IMR-90 (cell line): ENCODE results near the gene LHPP. TPM values are rescaled to one million over a fixed set of nuclear protein-coding genes. Genes with fewer than 3 reads are reported as not detected.

Source experiments
- ATAC-seq: fragments of 200-7000 bp; cut with Tn5 transposase; 2 replicates; pipeline ENCODE4 v1.9.1; 2020; ENCODE audit warnings: low read depth, mild to moderate bottlenecking, moderate library complexity
- BruUV-seq: library from RNA; stranded (reverse); fragments of 400-500 nt; replicated peaks from 2 replicates; lab custom pipeline; 2021; lab: Mats Ljungman, UMichigan
- CTCF ChIA-PET: fragments of 300-600 bp; formaldehyde crosslinking; extraction: SDS; loops from one replicate; lab custom pipeline; 2021; ENCODE audit warnings: antibody characterized with exemption; lab: Yijun Ruan, JAX
- POLR2A ChIA-PET: fragments of 300-600 bp; sonication (Branson Sonifier 250); formaldehyde crosslinking; loops from one replicate; lab custom pipeline; 2022; ENCODE audit warnings: antibody characterized with exemption; ENCODE audit not compliant: unreplicated experiment; lab: Charles Lee
- DNase-seq: peaks from one replicate; pipeline ENCODE4 v3.0.0; 2013
- H2AFZ ChIP-seq: replicated peaks from 2 replicates; pipeline ENCODE3; 2013; ENCODE audit warnings: low read length, mild to moderate bottlenecking; ENCODE audit not compliant: poor library complexity
- H2AK5ac ChIP-seq: 2 replicates; pipeline ENCODE4 v1.6.1; 2013; ENCODE audit warnings: low read depth, low read length, inconsistent platforms
- H2AK9ac ChIP-seq: replicated peaks from 2 replicates; pipeline ENCODE3; 2013; ENCODE audit warnings: mild to moderate bottlenecking, low read depth, low read length, moderate library complexity; ENCODE audit not compliant: poor library complexity
- H2BK120ac ChIP-seq: 2 replicates; pipeline ENCODE4 v1.6.1; 2013; ENCODE audit warnings: low read depth, low read length, inconsistent platforms
- H2BK15ac ChIP-seq: 3 replicates; pipeline ENCODE4 v1.6.1; 2013; ENCODE audit warnings: low read depth, low read length, inconsistent platforms
- H2BK20ac ChIP-seq: 2 replicates; pipeline ENCODE4 v1.6.1; 2013; ENCODE audit warnings: low read depth, mild to moderate bottlenecking, inconsistent platforms, low read length, moderate library complexity
- H2BK5ac ChIP-seq: 2 replicates; pipeline ENCODE4 v1.6.1; 2013; ENCODE audit warnings: mild to moderate bottlenecking, low read depth, low read length, inconsistent platforms; ENCODE audit not compliant: poor library complexity, severe bottlenecking
- H3K14ac ChIP-seq: replicated peaks from 2 replicates; pipeline ENCODE4 v1.6.1; 2013; ENCODE audit warnings: low read depth, low read length, inconsistent platforms
- H3K18ac ChIP-seq: 2 replicates; pipeline ENCODE4 v1.6.1; 2013; ENCODE audit warnings: low read depth, low read length, control low read depth
- H3K23ac ChIP-seq: 2 replicates; pipeline ENCODE4 v1.6.1; 2013; ENCODE audit warnings: low read depth, low read length, inconsistent platforms
- H3K27ac ChIP-seq: 2 replicates; pipeline ENCODE4 v1.5.1; 2013; ENCODE audit warnings: mild to moderate bottlenecking, control low read depth, low read length; ENCODE audit not compliant: insufficient read depth
- H3K27me3 ChIP-seq: 2 replicates; pipeline ENCODE4 v1.6.1; 2013; ENCODE audit warnings: low read length; ENCODE audit not compliant: control insufficient read depth, insufficient read depth
- H3K36me3 ChIP-seq: 2 replicates; pipeline ENCODE4 v1.6.1; 2013; ENCODE audit warnings: low read length, mixed read lengths; ENCODE audit not compliant: control insufficient read depth, insufficient read depth
- H3K4ac ChIP-seq: 2 replicates; pipeline ENCODE4 v1.6.1; 2013; ENCODE audit warnings: low read depth, low read length, inconsistent platforms
- H3K4me1 ChIP-seq: 2 replicates; pipeline ENCODE4 v1.6.1; 2013; ENCODE audit warnings: low read length, mixed read lengths; ENCODE audit not compliant: control insufficient read depth, insufficient read depth
- H3K4me2 ChIP-seq: 2 replicates; pipeline ENCODE4 v1.6.1; 2013; ENCODE audit warnings: low read depth, mild to moderate bottlenecking, control low read depth, low read length, moderate library complexity
- H3K4me3 ChIP-seq: 2 replicates; pipeline ENCODE4 v1.5.1; 2013; ENCODE audit warnings: low read depth, mild to moderate bottlenecking, control low read depth, low read length, moderate library complexity; ENCODE audit not compliant: insufficient read depth
- H3K56ac ChIP-seq: 2 replicates; pipeline ENCODE4 v1.6.1; 2013; ENCODE audit warnings: low read length, inconsistent platforms; ENCODE audit not compliant: insufficient read depth; ENCODE audit errors: extremely low read depth
- H3K79me1 ChIP-seq, 2 experiments: 2 replicates each; pipeline ENCODE4 v1.6.1; 2013; ENCODE audit warnings: low read length in 2 of 2, inconsistent platforms in 1 of 2, low read depth in 1 of 2
- H3K9ac ChIP-seq: 2 replicates; pipeline ENCODE4 v1.6.1; 2013; ENCODE audit warnings: low read depth, low read length, control low read depth
- H3K9me1 ChIP-seq: 2 replicates; pipeline ENCODE4 v1.6.1; 2013; ENCODE audit warnings: low read length, inconsistent platforms; ENCODE audit not compliant: insufficient read depth
- H3K9me3 ChIP-seq: 2 replicates; pipeline ENCODE4 v1.6.1; 2013; ENCODE audit warnings: low read length; ENCODE audit not compliant: control insufficient read depth, insufficient read depth
- H4K20me1 ChIP-seq: 2 replicates; pipeline ENCODE4 v1.6.1; 2013; ENCODE audit warnings: low read length, inconsistent platforms; ENCODE audit not compliant: insufficient read depth
- H4K5ac ChIP-seq: 2 replicates; pipeline ENCODE4 v1.6.1; 2013; ENCODE audit warnings: mild to moderate bottlenecking, low read depth, low read length, control low read depth
- H4K8ac ChIP-seq, 2 experiments: 2 replicates each; pipeline ENCODE4 v1.6.1; 2013; ENCODE audit warnings: low read depth in 2 of 2, low read length in 2 of 2, control low read depth in 1 of 2, inconsistent platforms in 1 of 2
- H4K91ac ChIP-seq: 2 replicates; pipeline ENCODE4 v1.6.1; 2013; ENCODE audit warnings: low read depth, low read length, inconsistent platforms; ENCODE audit not compliant: insufficient read depth
- BHLHE40 ChIP-seq: fragments of 150-350 bp; IDR thresholded peaks from 2 replicates; pipeline ENCODE4 v1.6.1; 2016; ENCODE audit warnings: mild to moderate bottlenecking, low read depth, low read length
- CEBPB ChIP-seq: IDR thresholded peaks from 2 replicates; pipeline ENCODE4 v1.6.1; 2012; ENCODE audit warnings: low read depth, low read length, improper control_type of control experiment
- CHD1 ChIP-seq: IDR thresholded peaks from 2 replicates; pipeline ENCODE4 v1.6.1; 2012; ENCODE audit warnings: low read depth, low read length, improper control_type of control experiment
- FOS ChIP-seq: fragments of 150-350 bp; IDR thresholded peaks from 2 replicates; pipeline ENCODE4 v1.6.1; 2016; ENCODE audit warnings: low read depth, low read length
- MAFK ChIP-seq: IDR thresholded peaks from 2 replicates; pipeline ENCODE4 v1.6.1; 2012; ENCODE audit warnings: low read depth, low read length, improper control_type of control experiment
- MAZ ChIP-seq: IDR thresholded peaks from 2 replicates; pipeline ENCODE4 v1.6.1; 2012; ENCODE audit warnings: low read depth, mild to moderate bottlenecking, low read length, improper control_type of control experiment, moderate library complexity, borderline replicate concordance
- MXI1 ChIP-seq: IDR thresholded peaks from 2 replicates; pipeline ENCODE4 v1.6.1; 2012; ENCODE audit warnings: low read depth, mild to moderate bottlenecking, low read length, moderate library complexity, borderline replicate concordance
- NFE2L2 ChIP-seq: fragments of 150-350 bp; IDR thresholded peaks from 2 replicates; pipeline ENCODE4 v1.6.1; 2016; ENCODE audit warnings: low read depth, mild to moderate bottlenecking, low read length
- POLR2A ChIP-seq: IDR thresholded peaks from 2 replicates; pipeline ENCODE4 v1.6.1; 2012; ENCODE audit warnings: mild to moderate bottlenecking, low read depth, low read length
- RAD21 ChIP-seq: IDR thresholded peaks from 2 replicates; pipeline ENCODE4 v1.6.1; 2012; ENCODE audit warnings: low read length, improper control_type of control experiment
- RCOR1 ChIP-seq: IDR thresholded peaks from 2 replicates; pipeline ENCODE4 v1.6.1; 2012; ENCODE audit warnings: mild to moderate bottlenecking, low read length, improper control_type of control experiment; ENCODE audit not compliant: insufficient replicate concordance
- RFX5 ChIP-seq: IDR thresholded peaks from 2 replicates; pipeline ENCODE4 v1.8.0; 2012; ENCODE audit warnings: low read depth, mild to moderate bottlenecking, low read length, moderate library complexity
- SMC3 ChIP-seq: fragments of 150-350 bp; IDR thresholded peaks from 2 replicates; pipeline ENCODE4 v1.6.1; 2016; ENCODE audit warnings: low read depth, mild to moderate bottlenecking, antibody characterized with exemption, low read length, moderate library complexity
- WGBS, 2 experiments: methylation state at CpG; one replicate each; pipeline versions ENCODE4 v1.1.5 to v1.1.7; 2013; ENCODE audit warnings: missing lambda C conversion rate in 2 of 2; ENCODE audit not compliant: insufficient read length in 1 of 2; ENCODE audit errors: extremely low coverage in 2 of 2; 5-methylcytosine and 5-hydroxymethylcytosine counted together
- dilution Hi-C: fragments of 300-500 bp; cut with HindIII; formaldehyde crosslinking; loops from one replicate; pipeline ENCODE4 v1.14.3; 2018; ENCODE audit warnings: low sequenced_read_pairs; ENCODE audit not compliant: unreplicated experiment
- in situ Hi-C: fragments of 300-500 bp; cut with MboI; formaldehyde crosslinking; loops from 3 replicates; pipeline ENCODE4 v1.14.3; 2019; ENCODE audit warnings: low sequenced_read_pairs, inconsistent platforms, mixed read lengths
- intact Hi-C: fragments of 100-400 bp; cut with micrococcal nuclease; formaldehyde crosslinking; loops from 2 replicates; pipeline ENCODE4 v1.10.0; 2022
- polyA plus RNA-seq, 3 experiments: library from polyadenylated mRNA; depleted of rRNA; stranded (reverse); fragments of >200 nt; gene quantifications; 2 replicates each; pipeline ENCODE4 v1.2.3, GENCODE V29; 2012; ENCODE audit warnings: low replicate concordance in 1 of 3
- total RNA-seq: library from RNA; depleted of rRNA; stranded (reverse); fragments of >200 nt; gene quantifications from 2 replicates; pipeline ENCODE4 v1.2.3, GENCODE V29; 2012
- TF ChIP-seq, protein P1 (sequence below): conservative IDR thresholded peaks from 2 replicates; pipeline ENCODE4 v1.5.1; 2012; ENCODE audit warnings: mild to moderate bottlenecking, low read depth, low read length, improper control_type of control experiment
- TF ChIP-seq, protein P2 (sequence below): fragments of 150-350 bp; IDR thresholded peaks from 2 replicates; pipeline ENCODE4 v1.6.1; 2017; ENCODE audit warnings: mild to moderate bottlenecking, antibody characterized with exemption, low read length, low read depth
- TF ChIP-seq, protein P3 (sequence below): fragments of 150-350 bp; IDR thresholded peaks from 2 replicates; pipeline ENCODE4 v1.6.1; 2016; ENCODE audit warnings: low read depth, mild to moderate bottlenecking, low read length, moderate library complexity, borderline replicate concordance

LHPP gene
- total and polyA plus RNA-seq, 2 of the 4 experiments (the other 2 are of a cell fraction) = 2.7 to 8.3 TPM

GRCh38 chr10:124605001-124605370 is 143.4 kb downstream of the LHPP start:
- Histone ChIP-seq H4K8ac (no peak overlapping the region), H3K36me3 (no peaks in the 10 kb centered on the region), H2AK5ac (no peak overlapping the region), H3K4ac (no peak overlapping the region), H2BK15ac (no peak overlapping the region), H2AFZ (no peak overlapping the region), H3K4me2 (no peak overlapping the region), H3K4me3 (no peak overlapping the region), H2AK9ac (no peak overlapping the region), H3K9me1 (no peaks in the 10 kb centered on the region), H4K20me1 (no peaks in the 10 kb centered on the region), H3K79me1 (no peaks in the 10 kb centered on the region), H3K9ac (no peak overlapping the region), H3K9me3 (no peaks in the 10 kb centered on the region), H4K5ac (no peak overlapping the region), H4K91ac (no peak overlapping the region), H3K23ac (no peak overlapping the region), H2BK5ac (no peak overlapping the region), H3K4me1 (no peaks in the 10 kb centered on the region), H3K27me3 (peaks cover 3% of the 10 kb centered on the region; the same call in 1 of the 2 replicates), H3K27ac (no peak overlapping the region), H3K14ac (no peak overlapping the region), H3K56ac (no peak overlapping the region), H3K18ac (no peak overlapping the region), H2BK120ac (no peak overlapping the region), H2BK20ac (no peak overlapping the region)
- ChIA-PET POLR2A (no interaction called here), CTCF (interaction anchor here (0.6 kb wide), 1 partner anchor 8 kb away, joined by 3 read pairs; no protein-coding TSS in a partner anchor)
- 72% methylated on average over 4 of the region's 8 CpGs; no CpG with 5 or more reads in 1 of the 2 experiments for WGBS, 2 experiments
- TF ChIP-seq MXI1 = no peak
- no peak for TF ChIP-seq RCOR1
- no peak for TF ChIP-seq SMC3
- TF ChIP-seq, protein P1, sequence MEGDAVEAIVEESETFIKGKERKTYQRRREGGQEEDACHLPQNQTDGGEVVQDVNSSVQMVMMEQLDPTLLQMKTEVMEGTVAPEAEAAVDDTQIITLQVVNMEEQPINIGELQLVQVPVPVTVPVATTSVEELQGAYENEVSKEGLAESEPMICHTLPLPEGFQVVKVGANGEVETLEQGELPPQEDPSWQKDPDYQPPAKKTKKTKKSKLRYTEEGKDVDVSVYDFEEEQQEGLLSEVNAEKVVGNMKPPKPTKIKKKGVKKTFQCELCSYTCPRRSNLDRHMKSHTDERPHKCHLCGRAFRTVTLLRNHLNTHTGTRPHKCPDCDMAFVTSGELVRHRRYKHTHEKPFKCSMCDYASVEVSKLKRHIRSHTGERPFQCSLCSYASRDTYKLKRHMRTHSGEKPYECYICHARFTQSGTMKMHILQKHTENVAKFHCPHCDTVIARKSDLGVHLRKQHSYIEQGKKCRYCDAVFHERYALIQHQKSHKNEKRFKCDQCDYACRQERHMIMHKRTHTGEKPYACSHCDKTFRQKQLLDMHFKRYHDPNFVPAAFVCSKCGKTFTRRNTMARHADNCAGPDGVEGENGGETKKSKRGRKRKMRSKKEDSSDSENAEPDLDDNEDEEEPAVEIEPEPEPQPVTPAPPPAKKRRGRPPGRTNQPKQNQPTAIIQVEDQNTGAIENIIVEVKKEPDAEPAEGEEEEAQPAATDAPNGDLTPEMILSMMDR = no peak
- no peak for TF ChIP-seq MAZ
- no peak for TF ChIP-seq CEBPB
- TF ChIP-seq RFX5 = no peak
- no peak for TF ChIP-seq NFE2L2
- TF ChIP-seq CHD1 = no peak
- no peak for TF ChIP-seq RAD21
- TF ChIP-seq, protein P2, sequence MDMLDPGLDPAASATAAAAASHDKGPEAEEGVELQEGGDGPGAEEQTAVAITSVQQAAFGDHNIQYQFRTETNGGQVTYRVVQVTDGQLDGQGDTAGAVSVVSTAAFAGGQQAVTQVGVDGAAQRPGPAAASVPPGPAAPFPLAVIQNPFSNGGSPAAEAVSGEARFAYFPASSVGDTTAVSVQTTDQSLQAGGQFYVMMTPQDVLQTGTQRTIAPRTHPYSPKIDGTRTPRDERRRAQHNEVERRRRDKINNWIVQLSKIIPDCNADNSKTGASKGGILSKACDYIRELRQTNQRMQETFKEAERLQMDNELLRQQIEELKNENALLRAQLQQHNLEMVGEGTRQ = no peak
- no peak for TF ChIP-seq MAFK
- TF ChIP-seq, protein P3, sequence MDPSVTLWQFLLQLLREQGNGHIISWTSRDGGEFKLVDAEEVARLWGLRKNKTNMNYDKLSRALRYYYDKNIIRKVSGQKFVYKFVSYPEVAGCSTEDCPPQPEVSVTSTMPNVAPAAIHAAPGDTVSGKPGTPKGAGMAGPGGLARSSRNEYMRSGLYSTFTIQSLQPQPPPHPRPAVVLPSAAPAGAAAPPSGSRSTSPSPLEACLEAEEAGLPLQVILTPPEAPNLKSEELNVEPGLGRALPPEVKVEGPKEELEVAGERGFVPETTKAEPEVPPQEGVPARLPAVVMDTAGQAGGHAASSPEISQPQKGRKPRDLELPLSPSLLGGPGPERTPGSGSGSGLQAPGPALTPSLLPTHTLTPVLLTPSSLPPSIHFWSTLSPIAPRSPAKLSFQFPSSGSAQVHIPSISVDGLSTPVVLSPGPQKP = no peak
- TF ChIP-seq POLR2A = no peak
- TF ChIP-seq FOS = no peak
- no peak for TF ChIP-seq BHLHE40
- dilution Hi-C loops (no loop called here), intact Hi-C loops (loop anchor here (2.0 kb wide), 1 partner anchor 60 kb away; no protein-coding TSS in a partner anchor), in situ Hi-C loops (no loop called here)
- ATAC-seq (no peak), DNase-seq (no peak)
- no TSS peak for BruUV-seq
